GM19467 (cell line): Measurements from ENCODE around the gene LAD1.

ENCODE experiments used
- ATAC-seq: cut with Tn5 transposase; IDR thresholded peaks from one replicate; pipeline ENCODE4 v1.9.1; 2021; ENCODE audit warnings: mild to moderate bottlenecking, moderate library complexity; ENCODE audit not compliant: unreplicated experiment

Gene LAD1

DNA sequence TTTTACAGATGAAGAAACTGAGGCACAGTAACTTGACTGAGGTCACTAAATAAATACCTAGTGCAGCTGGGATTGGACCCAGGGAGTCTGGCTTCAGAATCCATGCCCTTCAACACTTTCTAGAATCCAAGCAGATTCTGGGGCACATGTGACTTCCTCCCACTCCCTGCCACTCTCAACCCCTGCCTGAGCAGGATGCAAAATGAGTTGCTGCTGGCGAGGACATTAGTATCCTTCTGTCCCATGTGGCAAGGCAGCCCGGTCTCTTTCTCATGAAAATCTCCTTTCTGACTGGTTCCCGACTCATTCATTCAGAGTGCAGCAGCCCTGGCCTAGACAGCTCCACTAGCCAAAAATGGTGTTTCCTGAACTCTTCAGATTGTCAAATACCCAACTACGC lies 50.0 kb downstream of the LAD1 start:
- ATAC-seq: no peak

DNA sequence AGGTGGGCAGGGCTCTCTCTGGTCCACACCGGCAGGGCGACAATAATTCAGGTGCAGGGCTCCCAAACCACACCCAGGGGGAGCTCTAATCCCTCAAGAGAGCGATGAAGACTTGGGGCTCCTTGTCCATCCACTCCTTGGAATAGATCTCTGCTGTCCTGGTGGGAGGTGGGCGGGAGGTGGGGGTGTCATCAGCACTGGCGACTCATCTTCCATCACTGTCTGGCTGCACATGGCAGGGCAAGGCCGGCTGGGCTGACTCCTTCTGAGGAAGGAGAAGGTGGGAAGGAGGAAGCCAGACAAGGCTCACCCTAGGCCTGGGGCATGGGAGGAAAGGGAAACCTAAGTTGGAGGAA lies 50.9 kb downstream of the LAD1 start:
- ATAC-seq: no peak

- ATAC-seq: no peak
These were observed 51.5 kb downstream of the LAD1 start for GRCh38 chr1:201347498-201348210.

DNA sequence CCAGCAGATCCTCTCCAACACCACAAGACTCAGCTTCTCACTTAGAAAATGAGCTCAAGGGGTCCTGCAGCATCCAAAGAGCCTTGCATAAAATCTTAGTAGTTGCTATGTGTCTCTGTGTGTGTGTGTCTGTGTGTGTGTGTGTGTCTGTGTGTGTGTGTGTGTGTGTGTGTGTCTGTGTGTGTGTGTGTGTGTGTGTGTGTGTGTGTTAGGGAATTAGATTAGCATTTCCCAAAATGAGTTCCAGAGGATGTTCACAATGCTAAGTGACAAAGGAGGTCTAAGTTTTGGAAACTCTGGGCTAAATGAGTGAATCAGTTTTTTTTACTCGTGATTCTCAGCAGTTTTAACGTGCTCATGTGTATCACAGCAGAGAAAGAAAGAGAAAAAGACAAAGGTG lies 52.1 kb downstream of the LAD1 start:
- ATAC-seq: no peak

GRCh38 chr1:201346337-201346939 lies 52.7 kb downstream of the LAD1 start:
- no peak for ATAC-seq

DNA sequence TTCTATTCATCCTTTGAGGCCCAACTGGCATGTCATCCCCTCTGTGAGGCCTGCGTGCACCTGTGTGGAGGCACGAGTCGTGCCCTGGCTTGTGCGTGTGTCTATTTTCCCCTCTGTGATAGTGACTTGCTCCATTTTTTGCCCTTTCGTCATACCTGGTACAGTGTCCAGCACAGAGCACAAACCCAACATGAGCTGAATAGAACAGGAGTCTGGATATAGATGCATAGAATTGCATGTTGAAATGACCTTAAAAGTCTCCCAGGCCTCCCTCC lies 54.1 kb downstream of the LAD1 start:
- ATAC-seq: no peak

GRCh38 chr1:201344206-201345080 lies 54.7 kb downstream of the LAD1 start:
- ATAC-seq: no peak

DNA sequence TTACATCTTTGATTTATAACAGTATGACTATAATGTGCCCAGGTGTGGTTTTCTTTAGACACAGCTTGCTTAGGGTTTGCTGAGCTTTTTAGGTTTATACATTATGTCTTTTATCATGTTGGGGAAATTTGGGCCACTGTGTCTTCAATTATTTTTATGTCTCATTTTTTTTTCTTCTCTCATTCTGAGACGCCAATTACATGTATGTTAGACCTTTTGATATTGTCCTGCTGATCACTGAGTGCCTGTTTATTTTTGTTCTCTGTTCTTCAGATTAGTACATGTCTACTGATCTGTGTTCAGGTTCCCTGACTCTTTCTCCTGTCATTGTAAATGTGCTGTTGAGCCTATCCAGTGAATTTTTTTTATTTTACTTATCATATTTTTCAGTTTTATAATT lies 57.7 kb downstream of the LAD1 start:
- ATAC-seq: no peak

DNA sequence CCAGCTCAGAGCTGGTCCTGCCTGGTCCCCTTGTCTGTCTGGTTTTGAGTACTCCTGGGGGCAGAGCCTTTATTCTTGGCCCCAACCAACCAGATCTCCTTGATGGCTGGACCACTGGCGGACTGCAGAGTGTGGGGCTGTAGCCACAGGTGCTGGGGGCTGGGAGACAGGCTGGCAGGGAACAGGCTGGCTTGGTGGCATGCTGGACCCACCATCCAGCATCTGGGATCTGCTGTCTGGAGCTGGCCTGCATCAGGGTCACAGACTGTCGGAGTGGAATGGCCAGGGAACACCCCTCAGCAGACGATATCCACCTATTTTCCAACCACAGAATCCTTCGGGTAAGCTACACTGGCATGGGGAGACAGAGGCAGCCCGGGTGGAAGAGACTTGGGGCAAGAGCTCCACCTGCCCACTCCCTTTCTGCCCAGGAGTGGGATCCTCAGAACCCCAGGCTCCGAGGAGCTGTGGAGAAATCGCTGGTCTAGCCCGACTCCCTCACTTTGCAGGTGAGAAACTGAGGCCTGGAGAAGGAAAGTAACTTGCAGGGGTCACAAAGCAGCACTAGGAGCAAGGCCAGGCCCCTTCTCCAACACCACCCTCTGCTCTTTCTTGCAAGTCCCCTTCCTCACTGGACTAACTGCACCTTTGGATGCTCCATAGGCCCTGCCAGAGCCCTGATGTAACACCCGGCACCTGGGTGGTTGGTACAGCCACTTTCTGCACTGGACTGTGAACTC lies 62.2 kb downstream of the LAD1 start:
- ATAC-seq: no peak

DNA sequence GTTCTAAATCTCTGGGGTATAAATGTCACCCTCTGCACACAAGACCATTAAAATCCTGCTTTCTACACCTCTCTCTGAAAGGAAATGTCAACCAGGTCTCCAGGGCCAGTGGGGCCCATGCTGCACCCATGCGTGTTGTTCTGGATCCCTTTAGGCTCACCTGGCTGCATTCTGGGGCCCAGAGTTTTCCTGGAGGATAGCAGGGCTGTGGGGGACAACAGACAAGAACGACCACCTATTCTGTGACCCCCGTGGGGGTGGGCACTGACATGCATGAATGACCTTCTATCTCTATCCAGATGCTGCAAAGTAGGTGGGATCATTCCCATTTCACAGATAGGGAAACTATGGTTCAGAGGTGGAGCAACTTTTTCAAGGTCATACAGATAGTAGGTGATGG lies 63.2 kb downstream of the LAD1 start:
- ATAC-seq: no peak

- no peak for ATAC-seq
These were observed 63.8 kb downstream of the LAD1 start for GRCh38 chr1:201335174-201335870.

DNA sequence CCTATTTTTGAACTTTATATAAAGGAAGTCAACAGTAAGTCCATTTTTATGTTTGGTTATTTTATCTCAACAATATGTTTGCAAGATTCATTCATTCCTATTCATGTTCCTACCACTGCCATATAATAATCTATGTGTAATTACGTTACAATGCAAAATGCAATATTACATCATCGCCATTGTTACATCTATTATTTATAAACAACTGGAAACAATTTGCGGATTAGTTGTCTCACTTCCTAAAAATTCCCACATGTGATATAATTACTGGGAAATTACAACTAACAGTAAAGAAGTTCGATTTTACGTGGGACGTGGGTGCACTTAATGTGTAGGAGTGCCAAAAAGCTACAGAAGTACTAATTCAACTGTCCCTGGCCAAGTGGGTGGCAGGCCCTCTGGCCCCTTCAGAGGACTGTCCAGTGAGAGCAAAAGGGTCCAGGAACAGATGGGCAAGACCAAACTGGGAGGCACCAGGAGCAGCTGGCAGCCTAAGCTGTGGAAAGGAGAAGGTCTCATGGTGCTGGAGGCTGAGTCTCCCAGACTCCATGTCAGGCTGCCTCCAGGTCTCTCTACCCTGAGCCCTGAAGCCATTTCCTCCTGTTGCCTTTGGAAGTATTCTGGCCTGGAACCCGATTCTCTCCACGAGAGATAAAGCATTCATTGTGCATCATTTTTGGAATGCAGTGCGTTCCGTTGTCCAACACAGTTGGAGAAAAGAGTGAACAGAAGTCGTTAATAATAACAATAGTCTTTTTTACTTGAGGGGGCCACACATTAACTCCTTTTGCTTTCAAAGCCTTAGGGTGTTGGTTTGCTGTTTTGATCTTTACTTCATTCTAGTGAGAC lies 64.6 kb downstream of the LAD1 start:
- ATAC-seq: no peak

DNA sequence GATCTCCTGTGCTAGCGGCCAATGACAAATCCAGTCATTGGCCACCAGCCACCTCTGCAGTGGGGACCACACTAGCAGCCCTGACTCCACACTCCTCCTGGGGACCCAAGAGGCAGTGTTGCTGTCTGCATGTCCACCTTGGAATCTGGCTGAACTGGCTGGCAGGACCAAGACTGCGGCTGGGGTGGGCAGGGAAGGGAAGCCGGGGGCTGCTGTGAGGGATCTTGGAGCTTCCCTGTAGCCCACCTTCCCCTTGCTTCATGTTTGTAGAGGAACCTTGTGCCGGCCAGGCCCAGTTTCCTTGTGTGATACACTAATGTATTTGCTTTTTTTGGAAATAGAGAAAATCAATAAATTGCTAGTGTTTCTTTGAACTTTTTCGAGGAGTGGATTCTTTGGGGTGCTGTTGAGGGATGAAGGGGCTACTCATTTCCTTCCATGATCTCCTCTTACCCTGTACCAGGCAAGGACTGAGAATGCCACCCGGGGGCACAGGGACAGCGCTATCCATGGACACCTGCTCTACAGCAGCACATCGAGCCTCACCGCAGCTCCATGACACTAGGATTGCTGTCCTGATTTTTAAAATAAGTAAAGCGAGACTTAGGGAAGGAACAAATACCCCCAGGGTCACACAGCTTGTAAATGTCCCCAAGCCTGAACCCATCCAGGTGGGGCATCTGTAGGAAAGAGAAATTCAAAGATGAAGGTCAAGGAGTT lies 66.3 kb downstream of the LAD1 start:
- ATAC-seq: no peak

DNA sequence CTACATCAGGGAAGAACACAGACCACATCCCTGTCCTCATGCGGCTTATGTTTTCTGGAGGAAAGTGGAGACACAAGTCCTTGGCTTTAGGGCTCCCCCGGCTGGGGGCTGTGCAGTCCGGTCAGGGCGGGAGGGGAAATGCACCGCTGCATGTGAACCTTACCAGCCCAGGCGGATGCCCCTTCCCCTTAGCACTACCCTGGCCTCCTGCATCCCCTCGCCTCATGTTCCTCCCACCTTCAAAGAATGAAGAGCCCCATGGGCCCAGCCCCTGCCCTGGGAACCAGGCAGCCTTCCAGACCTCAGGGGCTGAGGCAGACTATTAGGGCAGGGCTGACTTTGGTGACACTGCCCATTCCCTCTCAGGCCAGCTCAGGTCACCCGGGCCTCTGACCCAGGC lies 67.1 kb downstream of the LAD1 start:
- no peak for ATAC-seq

GRCh38 chr1:201331166-201331565 lies 68.0 kb downstream of the LAD1 start:
- no peak for ATAC-seq
